OCI-LY1 (cell line): ENCODE results near the gene KPNB1.

Experiments used
- H2AFZ ChIP-seq: fragments of 200-600 bp; sonication (generic), shearing (Covaris generic); 2 replicates; pipeline ENCODE4 v1.6.0; 2014; ENCODE audit warnings: antibody characterized with exemption, mild to moderate bottlenecking, low read length
- H3F3A ChIP-seq: fragments of 200-600 bp; sonication (generic), shearing (Covaris generic); 2 replicates; pipeline ENCODE4 v1.6.0; 2014; ENCODE audit warnings: mild to moderate bottlenecking, antibody characterized with exemption, low read length, moderate library complexity; ENCODE audit not compliant: insufficient read depth
- H3K27ac ChIP-seq: fragments of 200-600 bp; sonication (generic); 2 replicates; pipeline ENCODE4 v1.5.1; 2014; ENCODE audit warnings: low read length, mixed run types, mild to moderate bottlenecking, low read depth; ENCODE audit not compliant: poor library complexity, severe bottlenecking
- H3K27me3 ChIP-seq: fragments of 200-600 bp; sonication (generic); 2 replicates; pipeline ENCODE4 v1.6.0; 2014; ENCODE audit warnings: antibody characterized with exemption, mild to moderate bottlenecking, low read length, moderate library complexity; ENCODE audit not compliant: insufficient read depth
- H3K36me3 ChIP-seq: fragments of 200-600 bp; sonication (generic); 2 replicates; pipeline ENCODE4 v1.6.1; 2014; ENCODE audit warnings: mild to moderate bottlenecking, antibody characterized with exemption, low read length, moderate library complexity, mixed read lengths; ENCODE audit not compliant: insufficient read depth
- H3K4me1 ChIP-seq: fragments of 200-600 bp; sonication (generic); 2 replicates; pipeline ENCODE4 v1.5.1; 2014; ENCODE audit warnings: mild to moderate bottlenecking, low read length, moderate library complexity; ENCODE audit not compliant: insufficient read depth, severe bottlenecking
- H3K4me2 ChIP-seq: fragments of 200-600 bp; sonication (generic), shearing (Covaris generic); 2 replicates; pipeline ENCODE4 v1.6.1; 2014; ENCODE audit warnings: low read length
- H3K4me3 ChIP-seq: fragments of 200-600 bp; sonication (generic); 2 replicates; pipeline ENCODE4 v1.5.1; 2014; ENCODE audit warnings: low read length, low read depth, mild to moderate bottlenecking, mixed read lengths; ENCODE audit not compliant: poor library complexity, severe bottlenecking
- H3K79me2 ChIP-seq: fragments of 200-600 bp; shearing (Covaris generic); 2 replicates; pipeline ENCODE4 v1.6.1; 2016; ENCODE audit warnings: mixed run types, low read length, mixed read lengths; ENCODE audit not compliant: insufficient read depth
- H3K9ac ChIP-seq: fragments of 200-600 bp; sonication (generic), shearing (Covaris generic); 2 replicates; pipeline ENCODE4 v1.6.1; 2014; ENCODE audit warnings: mild to moderate bottlenecking, low read length, mixed read lengths
- H3K9me2 ChIP-seq: fragments of 200-600 bp; sonication (generic), shearing (Covaris generic); 2 replicates; pipeline ENCODE4 v1.6.1; 2014; ENCODE audit warnings: low read depth, mild to moderate bottlenecking, low read length, mixed read lengths
- H3K9me3 ChIP-seq: fragments of 200-600 bp; shearing (Covaris generic); 2 replicates; pipeline ENCODE4 v1.6.1; 2014; ENCODE audit warnings: low read length, mixed read lengths
- H4K20me1 ChIP-seq: fragments of 200-600 bp; sonication (generic), shearing (Covaris generic); 2 replicates; pipeline ENCODE4 v1.6.0; 2016; ENCODE audit warnings: mild to moderate bottlenecking, low read length; ENCODE audit not compliant: insufficient read depth
- EZH2 ChIP-seq: fragments of 200-600 bp; sonication (generic), shearing (Covaris generic); IDR thresholded peaks from 2 replicates; pipeline ENCODE4 v1.8.0; 2017; ENCODE audit warnings: borderline replicate concordance, mixed run types, mild to moderate bottlenecking, antibody characterized with exemption, low read length, moderate library complexity, mixed read lengths
- TF ChIP-seq, protein P1 (sequence below): fragments of 200-600 bp; sonication (generic), shearing (Covaris generic); IDR thresholded peaks from 2 replicates; pipeline ENCODE4 v1.5.1; 2017; ENCODE audit warnings: mild to moderate bottlenecking, antibody characterized with exemption, low read length, moderate library complexity, mixed read lengths

Gene KPNB1

DNA sequence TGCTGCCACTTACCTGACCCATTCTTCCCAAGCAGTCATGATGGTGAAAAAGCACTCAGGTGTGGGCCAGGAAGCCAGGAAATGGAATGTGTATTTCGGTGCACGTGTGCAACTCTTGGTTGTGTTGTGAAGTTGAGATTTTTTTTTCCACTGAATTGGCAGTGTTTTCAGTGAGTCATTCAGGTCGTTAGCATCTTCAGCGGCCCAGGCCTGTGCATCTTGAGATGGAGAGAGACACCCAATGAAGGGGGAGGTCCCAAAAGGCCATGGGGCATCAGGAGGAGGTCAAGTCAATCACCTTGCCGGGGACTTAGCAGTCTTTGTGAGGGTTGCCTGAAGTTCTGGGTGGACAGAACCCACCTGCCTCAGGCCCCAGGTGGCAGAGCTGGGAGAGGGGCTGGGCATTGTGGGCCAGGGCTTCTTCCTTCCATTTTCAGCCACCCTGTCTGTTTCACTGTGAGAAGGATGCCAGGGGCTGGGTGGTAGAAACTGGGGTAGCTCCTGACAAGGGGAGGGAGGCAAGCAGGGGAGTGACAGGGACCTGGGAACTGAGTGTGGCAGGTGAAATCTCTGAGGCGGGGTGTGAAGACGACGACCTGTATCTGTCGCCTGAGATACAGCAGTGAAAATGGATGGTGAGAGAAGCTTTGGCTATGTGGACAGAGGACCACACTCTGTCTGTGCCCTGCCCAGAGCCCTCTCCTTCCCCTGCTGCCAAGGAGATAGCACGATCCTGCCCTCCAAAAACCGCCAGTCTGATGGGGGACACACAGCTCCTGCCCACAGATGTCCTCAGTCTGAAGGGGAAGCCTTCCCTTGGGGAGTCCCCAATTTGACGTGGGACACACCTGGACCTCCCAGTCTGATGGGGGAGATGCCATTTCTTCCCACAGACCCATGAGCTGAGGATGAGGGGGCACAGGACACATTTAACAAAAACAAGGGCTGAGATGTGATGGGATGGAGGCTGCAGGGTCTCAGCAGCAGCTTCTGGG, 56.1 kb downstream of the KPNB1 start:
- H3K9ac ChIP-seq = no peak overlapping the region
- H3K27ac ChIP-seq = no peak overlapping the region
- H3K4me1 ChIP-seq = peaks cover 33% of the 10 kb centered on the region
- no peak for TF ChIP-seq EZH2
- TF ChIP-seq, protein P1, sequence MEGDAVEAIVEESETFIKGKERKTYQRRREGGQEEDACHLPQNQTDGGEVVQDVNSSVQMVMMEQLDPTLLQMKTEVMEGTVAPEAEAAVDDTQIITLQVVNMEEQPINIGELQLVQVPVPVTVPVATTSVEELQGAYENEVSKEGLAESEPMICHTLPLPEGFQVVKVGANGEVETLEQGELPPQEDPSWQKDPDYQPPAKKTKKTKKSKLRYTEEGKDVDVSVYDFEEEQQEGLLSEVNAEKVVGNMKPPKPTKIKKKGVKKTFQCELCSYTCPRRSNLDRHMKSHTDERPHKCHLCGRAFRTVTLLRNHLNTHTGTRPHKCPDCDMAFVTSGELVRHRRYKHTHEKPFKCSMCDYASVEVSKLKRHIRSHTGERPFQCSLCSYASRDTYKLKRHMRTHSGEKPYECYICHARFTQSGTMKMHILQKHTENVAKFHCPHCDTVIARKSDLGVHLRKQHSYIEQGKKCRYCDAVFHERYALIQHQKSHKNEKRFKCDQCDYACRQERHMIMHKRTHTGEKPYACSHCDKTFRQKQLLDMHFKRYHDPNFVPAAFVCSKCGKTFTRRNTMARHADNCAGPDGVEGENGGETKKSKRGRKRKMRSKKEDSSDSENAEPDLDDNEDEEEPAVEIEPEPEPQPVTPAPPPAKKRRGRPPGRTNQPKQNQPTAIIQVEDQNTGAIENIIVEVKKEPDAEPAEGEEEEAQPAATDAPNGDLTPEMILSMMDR = no peak
- no peaks in the 10 kb centered on the region for H3K9me2 ChIP-seq
- no peaks in the 10 kb centered on the region for H4K20me1 ChIP-seq
- H3K27me3 ChIP-seq = no peaks in the 10 kb centered on the region
- H3K9me3 ChIP-seq = no peaks in the 10 kb centered on the region
- no peaks in the 10 kb centered on the region for H3K79me2 ChIP-seq
- H2AFZ ChIP-seq = no peak overlapping the region
- H3K4me2 ChIP-seq = no peak overlapping the region
- H3K36me3 ChIP-seq = peaks cover 32% of the 10 kb centered on the region
- H3K4me3 ChIP-seq = no peak overlapping the region
- H3F3A ChIP-seq = 0 out of 2 replicates have a peak, but pooled peaks cover 3% of the 10 kb centered on the region

GRCh38 chr17:47707056-47707804, 57.5 kb downstream of the KPNB1 start:
- H2AFZ ChIP-seq = no peak overlapping the region

DNA sequence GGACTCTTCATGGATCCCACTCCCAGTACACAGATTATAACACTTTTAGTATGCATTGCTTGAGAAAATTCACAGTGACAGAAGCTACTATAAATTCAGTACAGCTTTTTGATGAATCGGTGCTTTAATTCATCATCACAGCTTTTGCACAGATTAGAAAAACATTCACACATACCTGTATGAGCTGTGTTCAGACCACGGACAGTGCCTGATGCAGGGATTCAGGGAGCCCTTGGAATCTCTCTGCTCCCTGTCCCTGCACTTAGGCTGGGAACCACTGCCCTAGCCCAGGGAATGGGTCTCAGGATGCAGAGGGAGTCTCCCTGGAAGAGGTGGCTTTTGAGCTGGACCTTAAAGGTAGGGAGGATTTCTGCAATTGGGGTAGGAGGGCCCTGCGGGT, 58.2 kb downstream of the KPNB1 start:
- peaks cover 28% of the 10 kb centered on the region for H3K4me1 ChIP-seq
- no peak overlapping the region for H3K9ac ChIP-seq

More at GRCh38 chr17:47707056-47707804, 57.5 kb downstream of the KPNB1 start:
- Histone ChIP-seq H3K4me3 (no peak overlapping the region), H3K79me2 (no peaks in the 10 kb centered on the region), H3K27me3 (peaks cover 7% of the 10 kb centered on the region; the same call in 1 of the 2 replicates), H3K4me2 (no peak overlapping the region), H3K4me1 (peaks cover 33% of the 10 kb centered on the region), H3K9me3 (no peaks in the 10 kb centered on the region), H3F3A (0 out of 2 replicates have a peak, but pooled peaks cover 3% of the 10 kb centered on the region), H3K9ac (no peak overlapping the region), H4K20me1 (no peaks in the 10 kb centered on the region), H3K36me3 (peaks cover 31% of the 10 kb centered on the region), H3K9me2 (no peaks in the 10 kb centered on the region), H3K27ac (no peak overlapping the region)
- TF ChIP-seq, protein P1 = no peak
- TF ChIP-seq EZH2 = no peak

More for the DNA sequence above, 58.2 kb downstream of the KPNB1 start:
- Histone ChIP-seq H3F3A (0 out of 2 replicates have a peak, but pooled peaks cover 3% of the 10 kb centered on the region), H2AFZ (no peak overlapping the region), H3K27me3 (peaks cover 7% of the 10 kb centered on the region; the same call in 1 of the 2 replicates), H3K4me2 (no peak overlapping the region), H3K4me3 (no peak overlapping the region), H3K9me3 (no peaks in the 10 kb centered on the region), H3K79me2 (no peaks in the 10 kb centered on the region), H3K27ac (no peak overlapping the region), H3K9me2 (no peaks in the 10 kb centered on the region), H4K20me1 (no peaks in the 10 kb centered on the region), H3K36me3 (peaks cover 31% of the 10 kb centered on the region)
- TF ChIP-seq, protein P1 = no peak
- TF ChIP-seq EZH2 = no peak
